OCI-LY1 (cell line): ENCODE measurements around the gene PLGLB2.
"Not testable (repeated sequence)": the region's sequence is repeated elsewhere in the genome, so short reads cannot be mapped to it uniquely, and the experiment has no call there.

ENCODE experiments used
- H2AFZ ChIP-seq: fragments of 200-600 bp; sonication (generic), shearing (Covaris generic); 2 replicates; pipeline ENCODE4 v1.6.0; 2014; ENCODE audit warnings: antibody characterized with exemption, mild to moderate bottlenecking, low read length
- H3F3A ChIP-seq: fragments of 200-600 bp; sonication (generic), shearing (Covaris generic); 2 replicates; pipeline ENCODE4 v1.6.0; 2014; ENCODE audit warnings: mild to moderate bottlenecking, antibody characterized with exemption, low read length, moderate library complexity; ENCODE audit not compliant: insufficient read depth
- H3K27ac ChIP-seq: fragments of 200-600 bp; sonication (generic); 2 replicates; pipeline ENCODE4 v1.5.1; 2014; ENCODE audit warnings: low read length, mixed run types, mild to moderate bottlenecking, low read depth; ENCODE audit not compliant: poor library complexity, severe bottlenecking
- H3K27me3 ChIP-seq: fragments of 200-600 bp; sonication (generic); 2 replicates; pipeline ENCODE4 v1.6.0; 2014; ENCODE audit warnings: antibody characterized with exemption, mild to moderate bottlenecking, low read length, moderate library complexity; ENCODE audit not compliant: insufficient read depth
- H3K36me3 ChIP-seq: fragments of 200-600 bp; sonication (generic); 2 replicates; pipeline ENCODE4 v1.6.1; 2014; ENCODE audit warnings: mild to moderate bottlenecking, antibody characterized with exemption, low read length, moderate library complexity, mixed read lengths; ENCODE audit not compliant: insufficient read depth
- H3K4me1 ChIP-seq: fragments of 200-600 bp; sonication (generic); 2 replicates; pipeline ENCODE4 v1.5.1; 2014; ENCODE audit warnings: mild to moderate bottlenecking, low read length, moderate library complexity; ENCODE audit not compliant: insufficient read depth, severe bottlenecking
- H3K4me2 ChIP-seq: fragments of 200-600 bp; sonication (generic), shearing (Covaris generic); 2 replicates; pipeline ENCODE4 v1.6.1; 2014; ENCODE audit warnings: low read length
- H3K4me3 ChIP-seq: fragments of 200-600 bp; sonication (generic); 2 replicates; pipeline ENCODE4 v1.5.1; 2014; ENCODE audit warnings: low read length, low read depth, mild to moderate bottlenecking, mixed read lengths; ENCODE audit not compliant: poor library complexity, severe bottlenecking
- H3K79me2 ChIP-seq: fragments of 200-600 bp; shearing (Covaris generic); 2 replicates; pipeline ENCODE4 v1.6.1; 2016; ENCODE audit warnings: mixed run types, low read length, mixed read lengths; ENCODE audit not compliant: insufficient read depth
- H3K9ac ChIP-seq: fragments of 200-600 bp; sonication (generic), shearing (Covaris generic); 2 replicates; pipeline ENCODE4 v1.6.1; 2014; ENCODE audit warnings: mild to moderate bottlenecking, low read length, mixed read lengths
- H3K9me2 ChIP-seq: fragments of 200-600 bp; sonication (generic), shearing (Covaris generic); 2 replicates; pipeline ENCODE4 v1.6.1; 2014; ENCODE audit warnings: low read depth, mild to moderate bottlenecking, low read length, mixed read lengths
- H3K9me3 ChIP-seq: fragments of 200-600 bp; shearing (Covaris generic); 2 replicates; pipeline ENCODE4 v1.6.1; 2014; ENCODE audit warnings: low read length, mixed read lengths
- H4K20me1 ChIP-seq: fragments of 200-600 bp; sonication (generic), shearing (Covaris generic); 2 replicates; pipeline ENCODE4 v1.6.0; 2016; ENCODE audit warnings: mild to moderate bottlenecking, low read length; ENCODE audit not compliant: insufficient read depth

Gene PLGLB2

DNA sequence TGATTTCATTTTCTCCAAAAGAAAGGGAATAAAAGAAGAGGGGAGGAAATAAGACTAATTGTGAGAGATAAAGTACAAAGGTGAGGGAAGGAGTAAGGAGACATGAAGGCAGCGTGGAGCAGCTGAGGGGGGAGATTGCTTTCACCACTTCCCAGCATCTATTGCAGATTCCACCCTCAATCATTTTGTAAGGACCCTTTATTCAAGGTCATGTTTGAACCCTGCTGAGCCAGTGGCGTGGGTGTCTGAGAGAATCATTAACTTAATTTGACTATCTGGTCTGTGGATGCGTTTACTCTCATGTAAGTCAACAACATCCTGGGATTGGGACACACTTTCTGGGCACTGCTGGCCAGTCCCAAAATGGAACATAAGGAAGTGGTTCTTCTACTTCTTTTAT lies at the start of gene PLGLB2:
TSS of gene PLGLB2 (plus strand) at position 297 of the 400 bp plus-strand sequence. CDS start at position 364, 67 bp downstream.
- not testable (repeated sequence) for H4K20me1 ChIP-seq, H3K9me3 ChIP-seq, H3K79me2 ChIP-seq, H3K27me3 ChIP-seq, H3K4me3 ChIP-seq, H3K4me2 ChIP-seq, H3K4me1 ChIP-seq, H2AFZ ChIP-seq, H3F3A ChIP-seq, H3K9ac ChIP-seq, H3K27ac ChIP-seq, H3K9me2 ChIP-seq, H3K36me3 ChIP-seq

DNA sequence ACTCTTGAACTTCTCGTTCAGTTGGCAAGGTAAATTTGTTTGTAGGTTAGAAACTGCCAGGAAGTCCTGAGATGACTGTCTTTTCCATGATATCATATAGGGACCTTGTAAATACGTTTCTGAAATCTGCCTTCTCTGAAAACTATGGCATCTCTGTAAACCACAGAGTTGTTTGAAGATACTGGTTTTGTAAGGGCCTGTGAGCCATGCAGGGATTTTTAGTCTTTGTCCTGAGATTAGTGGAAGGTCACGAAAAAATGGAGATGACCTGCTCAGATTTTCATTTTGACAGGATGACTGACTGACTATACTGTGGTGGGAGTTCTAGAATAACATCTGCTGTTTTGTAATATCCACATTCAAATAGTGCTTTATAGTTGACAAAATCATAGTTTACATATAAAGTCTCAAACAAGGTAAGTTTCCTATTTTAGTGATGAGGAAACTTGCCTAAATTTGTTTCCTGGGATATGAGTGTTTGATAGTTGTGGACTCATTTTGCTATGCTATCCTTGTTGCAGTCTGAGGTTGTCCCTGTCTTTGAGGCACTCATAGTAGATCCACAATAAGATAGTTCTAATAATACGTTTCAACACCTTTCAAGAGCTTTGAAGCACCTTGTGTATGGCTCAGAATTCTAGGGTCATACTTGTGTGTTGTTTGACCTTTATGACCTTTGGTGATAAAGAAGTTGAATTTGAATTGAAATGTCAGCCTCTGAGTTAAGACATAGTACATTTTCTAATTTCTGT lies 43.1 kb upstream of the PLGLB2 start:
- H2AFZ ChIP-seq, H3K4me2 ChIP-seq, H3K9me3 ChIP-seq, H3K27ac ChIP-seq, H3K9ac ChIP-seq, H3K4me3 ChIP-seq, H3K9me2 ChIP-seq, H3K79me2 ChIP-seq, H3K36me3 ChIP-seq, H3F3A ChIP-seq, H3K27me3 ChIP-seq, H4K20me1 ChIP-seq, H3K4me1 ChIP-seq: not testable (repeated sequence)

DNA sequence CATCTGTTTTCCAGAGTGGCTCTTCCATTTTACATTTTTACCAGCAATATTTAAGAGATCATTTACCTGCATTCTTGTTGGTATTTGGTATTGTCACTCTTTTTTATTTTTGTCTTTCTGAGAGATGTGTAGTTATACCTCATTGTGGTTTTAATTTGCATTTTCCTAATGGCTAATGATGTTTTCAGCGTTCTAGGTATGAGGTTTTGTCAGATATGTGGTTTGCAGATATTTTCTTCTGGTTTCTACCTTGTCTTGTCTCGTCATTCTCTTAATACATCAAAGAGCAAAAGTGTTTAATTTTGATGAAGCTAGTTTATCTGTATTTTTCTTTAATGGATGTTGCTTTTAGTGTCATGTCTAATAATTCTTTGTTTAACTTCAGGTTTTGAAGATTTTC lies 39.5 kb upstream of the PLGLB2 start:
- H4K20me1 ChIP-seq, H3K27ac ChIP-seq, H3K9me2 ChIP-seq, H2AFZ ChIP-seq, H3K4me2 ChIP-seq, H3K4me3 ChIP-seq, H3K36me3 ChIP-seq, H3K79me2 ChIP-seq, H3K4me1 ChIP-seq, H3K9me3 ChIP-seq, H3F3A ChIP-seq, H3K27me3 ChIP-seq, H3K9ac ChIP-seq: not testable (repeated sequence)

DNA sequence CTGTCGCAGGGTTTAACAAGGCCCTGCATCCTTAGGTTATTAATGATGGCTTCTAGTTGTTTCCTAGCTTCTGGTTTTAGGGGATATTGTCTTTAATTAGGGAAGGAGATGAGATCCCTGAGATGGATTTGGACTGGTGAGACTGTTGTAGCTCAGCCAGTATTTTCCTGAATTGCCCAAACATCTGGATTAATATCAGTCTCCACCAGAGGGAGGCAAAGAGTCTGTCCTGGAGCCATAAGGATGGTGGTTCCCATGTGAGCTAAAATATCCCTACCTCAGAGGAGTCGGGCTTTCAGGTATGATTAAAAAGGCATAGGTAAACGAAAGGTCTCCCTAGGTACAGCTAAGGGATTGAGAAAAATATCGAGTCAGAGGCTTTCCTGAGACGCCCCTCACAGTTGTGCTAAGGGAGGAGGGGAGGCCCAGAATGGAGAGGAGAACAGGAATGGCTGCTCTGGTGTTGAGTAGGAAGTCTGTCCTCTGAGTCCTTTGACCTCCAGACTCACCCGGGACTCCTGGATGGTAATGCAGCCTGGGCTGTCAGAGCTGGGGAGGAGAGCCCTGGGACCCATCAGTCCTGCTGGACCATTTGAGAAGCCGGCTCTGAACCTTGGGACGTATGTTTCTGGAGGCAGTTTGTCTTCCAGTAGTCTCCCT lies 19.8 kb upstream of the PLGLB2 start:
- not testable (repeated sequence) for H3K27me3 ChIP-seq, H3K9me3 ChIP-seq, H3F3A ChIP-seq, H3K79me2 ChIP-seq, H2AFZ ChIP-seq, H4K20me1 ChIP-seq, H3K4me1 ChIP-seq, H3K9ac ChIP-seq, H3K9me2 ChIP-seq, H3K27ac ChIP-seq, H3K4me2 ChIP-seq, H3K4me3 ChIP-seq, H3K36me3 ChIP-seq

DNA sequence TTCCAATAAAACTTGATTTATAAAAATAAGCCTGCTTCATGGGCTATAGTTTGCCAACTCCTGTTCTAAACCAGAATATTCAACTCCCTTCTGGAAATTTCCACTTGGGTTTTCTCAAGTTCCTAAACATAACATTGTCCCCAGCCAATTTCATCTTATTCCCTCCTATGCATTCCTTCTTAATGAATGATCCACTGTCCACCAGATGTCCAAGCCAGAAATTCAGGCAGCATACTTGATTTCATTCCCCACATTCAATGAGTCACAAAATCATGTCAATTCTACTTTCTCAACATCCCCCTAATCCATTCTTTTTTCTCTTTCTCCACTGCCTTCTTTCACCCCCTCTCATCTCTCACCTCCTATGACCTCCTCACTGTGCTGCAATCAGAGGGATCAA lies 7.0 kb upstream of the PLGLB2 start:
- H3F3A ChIP-seq, H3K9me3 ChIP-seq, H3K9me2 ChIP-seq, H3K79me2 ChIP-seq, H3K4me2 ChIP-seq, H3K9ac ChIP-seq, H2AFZ ChIP-seq, H4K20me1 ChIP-seq, H3K36me3 ChIP-seq, H3K4me3 ChIP-seq, H3K4me1 ChIP-seq, H3K27me3 ChIP-seq, H3K27ac ChIP-seq: not testable (repeated sequence)

DNA sequence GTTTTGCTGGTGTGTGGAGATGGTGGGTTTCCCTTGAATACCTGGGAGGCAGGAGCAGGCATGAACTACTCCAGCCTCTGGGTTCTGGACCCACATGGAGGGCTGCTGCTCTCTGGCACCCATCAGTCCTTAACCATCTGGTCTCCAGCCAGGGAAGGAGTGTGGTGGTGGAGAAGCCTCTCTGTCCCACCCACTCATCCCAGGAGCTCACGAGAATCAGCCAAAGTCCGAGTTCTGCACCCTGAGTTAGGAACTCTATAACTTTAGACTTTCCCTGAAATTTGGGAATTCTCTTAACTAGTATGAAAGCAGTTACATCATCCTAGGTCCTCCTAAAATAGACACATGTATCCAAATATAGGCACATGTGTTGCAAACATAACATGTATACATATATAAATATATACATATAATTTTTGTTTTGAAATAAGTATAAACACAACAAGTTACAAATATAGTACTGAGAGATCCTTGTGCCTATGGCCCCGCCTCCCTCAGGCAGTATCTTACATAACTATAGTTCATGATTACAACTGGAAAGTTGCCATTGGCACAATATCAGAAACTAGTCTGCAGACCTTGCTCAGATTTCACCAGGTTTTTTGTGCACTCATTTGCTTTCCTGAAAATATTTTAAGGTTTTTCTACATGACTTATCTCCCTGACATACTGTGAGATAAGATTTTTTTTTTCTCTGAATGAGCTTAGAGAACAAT lies 5.3 kb upstream of the PLGLB2 start:
- H3K9me2 ChIP-seq, H3K27me3 ChIP-seq: not testable (repeated sequence)

DNA sequence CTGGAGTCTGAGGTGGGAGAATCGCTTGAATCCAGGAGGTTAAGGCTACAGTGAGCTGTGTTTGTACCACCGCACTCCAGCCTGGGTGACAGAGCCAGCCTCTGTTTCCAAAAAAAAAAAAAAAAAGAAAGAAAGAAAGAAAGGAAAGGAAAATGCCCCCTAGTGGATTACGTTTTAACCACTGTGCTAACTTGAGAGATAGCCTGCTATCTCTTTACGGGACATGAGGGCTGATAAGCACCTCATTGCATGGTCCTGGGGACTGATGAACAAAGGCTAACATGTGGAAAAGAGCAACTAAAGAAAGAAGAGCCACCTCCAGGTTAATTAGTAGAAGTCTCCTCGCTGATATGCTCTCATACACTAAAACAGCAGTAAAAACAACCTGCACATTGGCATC lies 4.2 kb upstream of the PLGLB2 start:
- H2AFZ ChIP-seq, H3K9me3 ChIP-seq, H3K4me2 ChIP-seq, H3K4me3 ChIP-seq, H3K4me1 ChIP-seq, H3K9me2 ChIP-seq, H4K20me1 ChIP-seq, H3F3A ChIP-seq, H3K79me2 ChIP-seq, H3K27me3 ChIP-seq, H3K36me3 ChIP-seq, H3K27ac ChIP-seq, H3K9ac ChIP-seq: not testable (repeated sequence)

More for the DNA sequence above, 5.3 kb upstream of the PLGLB2 start:
- H3K27ac ChIP-seq, H3K9me3 ChIP-seq, H2AFZ ChIP-seq, H3K4me2 ChIP-seq, H3K9ac ChIP-seq, H4K20me1 ChIP-seq, H3K4me1 ChIP-seq, H3K79me2 ChIP-seq, H3K36me3 ChIP-seq, H3F3A ChIP-seq, H3K4me3 ChIP-seq: not testable (repeated sequence)
